ENCODE data around the gene ZBTB16. TPM values are rescaled to one million over a fixed set of nuclear protein-coding genes. Genes with fewer than 3 reads are reported as not detected.

The ZBTB16 gene
- total RNA-seq, 1 donor from 2014 or later = 64.5 TPM

DNA sequence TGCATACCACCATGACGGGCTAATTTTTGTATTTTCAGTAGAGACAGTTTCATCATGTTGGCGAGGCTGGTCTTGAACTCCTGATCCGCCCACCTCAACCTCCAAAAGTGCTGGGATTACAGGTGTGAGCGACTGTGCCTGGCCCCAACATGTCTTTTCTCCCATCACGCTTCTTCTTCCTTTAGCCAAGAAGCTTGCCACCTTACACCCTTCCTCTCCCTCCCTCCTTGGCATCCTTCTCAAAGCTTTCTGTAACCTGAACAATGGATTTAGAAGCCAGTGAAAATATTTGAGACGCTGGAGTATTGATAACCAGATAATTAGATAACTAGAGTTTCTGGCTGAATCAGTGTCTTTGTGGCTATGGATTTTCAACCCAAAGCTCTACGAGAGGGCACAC is 225.4 kb downstream of the ZBTB16 start:
- no peak overlapping the region for H3K27ac ChIP-seq (replicated peaks)
- no peaks in the 10 kb centered on the region for H3K9me3 ChIP-seq (replicated peaks)
- H3K4me1 ChIP-seq = peaks cover 30% of the 10 kb centered on the region
- no peak for TF ChIP-seq CTCF (IDR thresholded peaks at IDR 0.05; ENCODE audit: borderline replicate concordance)
- H3K36me3 ChIP-seq = no peaks in the 10 kb centered on the region
- intact Hi-C loops (cut with micrococcal nuclease) = no loop called here
- H3K4me3 ChIP-seq = no peak overlapping the region
- peaks cover 5% of the 10 kb centered on the region for H3K27me3 ChIP-seq (ENCODE audit: low read depth)
- no peak for DNase-seq

- DNase-seq = no peak
- no peak overlapping the region for H3K4me3 ChIP-seq
- H3K27ac ChIP-seq (replicated peaks) = no peak overlapping the region
- H3K9me3 ChIP-seq (replicated peaks) = no peaks in the 10 kb centered on the region
- H3K36me3 ChIP-seq = no peaks in the 10 kb centered on the region
- intact Hi-C loops (cut with micrococcal nuclease) = no loop called here
- TF ChIP-seq CTCF (IDR thresholded peaks at IDR 0.05; ENCODE audit: borderline replicate concordance) = no peak
- peaks cover 24% of the 10 kb centered on the region for H3K4me1 ChIP-seq
- H3K27me3 ChIP-seq (ENCODE audit: low read depth) = no peaks in the 10 kb centered on the region
These were observed 226.1 kb downstream of the ZBTB16 start for GRCh38 chr11:114285599-114285998.

GRCh38 chr11:114286229-114286628 is 226.7 kb downstream of the ZBTB16 start:
- Histone ChIP-seq H3K4me1 (peaks cover 22% of the 10 kb centered on the region), H3K27ac (replicated peaks) (no peak overlapping the region), H3K9me3 (replicated peaks) (no peaks in the 10 kb centered on the region), H3K27me3 (ENCODE audit: low read depth) (no peaks in the 10 kb centered on the region), H3K36me3 (no peaks in the 10 kb centered on the region), H3K4me3 (no peak overlapping the region)
- intact Hi-C loops (cut with micrococcal nuclease) = no loop called here
- no peak for TF ChIP-seq CTCF (IDR thresholded peaks at IDR 0.05; ENCODE audit: borderline replicate concordance)
- DNase-seq = no peak

GRCh38 chr11:114287154-114287553 is 227.6 kb downstream of the ZBTB16 start:
- intact Hi-C loops (cut with micrococcal nuclease) = no loop called here
- no peaks in the 10 kb centered on the region for H3K27me3 ChIP-seq (ENCODE audit: low read depth)
- no peaks in the 10 kb centered on the region for H3K36me3 ChIP-seq
- no peaks in the 10 kb centered on the region for H3K9me3 ChIP-seq (replicated peaks)
- no peak overlapping the region for H3K4me3 ChIP-seq
- no peak for DNase-seq
- H3K27ac ChIP-seq (replicated peaks) = no peak overlapping the region
- H3K4me1 ChIP-seq = peaks cover 26% of the 10 kb centered on the region
- TF ChIP-seq CTCF (IDR thresholded peaks at IDR 0.05; ENCODE audit: borderline replicate concordance) = no peak

DNA sequence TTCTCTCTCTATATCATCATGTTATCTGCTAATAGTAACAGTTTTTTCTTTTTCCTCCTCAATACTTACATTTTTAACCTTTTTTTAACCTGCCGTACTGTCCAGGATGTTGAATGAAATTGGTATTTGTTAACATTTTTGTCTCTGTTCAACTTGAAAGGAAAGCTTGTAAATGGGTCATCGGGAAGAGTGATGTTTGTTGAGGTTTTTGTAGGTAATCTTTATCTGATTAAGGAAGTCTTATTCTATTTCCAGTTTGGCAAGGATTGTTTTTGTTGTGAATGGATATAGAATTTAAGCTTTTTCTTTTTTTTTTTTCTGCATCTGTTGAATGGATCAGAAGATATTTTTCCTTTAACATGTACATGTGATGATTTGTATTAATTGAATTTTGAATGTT is 228.6 kb downstream of the ZBTB16 start:
- no peaks in the 10 kb centered on the region for H3K9me3 ChIP-seq (replicated peaks)
- TF ChIP-seq CTCF (IDR thresholded peaks at IDR 0.05; ENCODE audit: borderline replicate concordance) = no peak
- H3K27ac ChIP-seq (replicated peaks) = no peak overlapping the region
- DNase-seq = no peak
- no peak overlapping the region for H3K4me3 ChIP-seq
- intact Hi-C loops (cut with micrococcal nuclease) = no loop called here
- no peaks in the 10 kb centered on the region for H3K36me3 ChIP-seq
- H3K27me3 ChIP-seq (ENCODE audit: low read depth) = no peaks in the 10 kb centered on the region
- peaks cover 36% of the 10 kb centered on the region for H3K4me1 ChIP-seq

DNA sequence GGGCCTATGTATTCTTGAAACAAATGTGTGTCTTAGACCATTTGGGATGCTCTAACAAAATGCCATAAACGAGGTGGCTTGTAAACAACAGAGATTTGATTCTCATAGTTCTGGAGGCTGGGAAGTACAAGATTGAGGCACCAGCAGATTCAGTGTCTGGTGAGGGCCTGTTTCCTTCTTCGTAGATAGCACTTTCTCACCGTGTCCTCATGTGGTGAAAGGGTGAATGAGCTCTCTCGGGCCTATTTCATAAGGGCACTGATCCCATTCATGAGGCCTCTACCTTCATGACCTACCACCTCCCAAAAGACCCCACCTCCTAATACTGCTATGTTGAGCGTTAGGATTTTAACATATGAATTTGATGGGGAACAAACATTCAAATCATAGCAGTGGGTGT is 230.3 kb downstream of the ZBTB16 start:
- H3K9me3 ChIP-seq (replicated peaks) = no peaks in the 10 kb centered on the region
- H3K36me3 ChIP-seq = no peaks in the 10 kb centered on the region
- intact Hi-C loops (cut with micrococcal nuclease) = no loop called here
- H3K4me3 ChIP-seq = no peak overlapping the region
- H3K27ac ChIP-seq (replicated peaks) = no peak overlapping the region
- H3K4me1 ChIP-seq = peaks cover 42% of the 10 kb centered on the region
- no peaks in the 10 kb centered on the region for H3K27me3 ChIP-seq (ENCODE audit: low read depth)
- no peak for TF ChIP-seq CTCF (IDR thresholded peaks at IDR 0.05; ENCODE audit: borderline replicate concordance)
- no peak for DNase-seq
